D721Med (cell line): ENCODE results near the gene SORCS2.

Experiments
- DNase-seq: peaks from one replicate; pipeline ENCODE4 v3.0.0; 2011; ENCODE audit warnings: low spot score; ENCODE audit not compliant: insufficient read length
- FAIRE-seq: peaks from 2 replicates; lab custom pipeline; 2011; peaks lifted over from hg19 to GRCh38; lab: Jason Lieb, UNC
- TF ChIP-seq, protein P1 (sequence below): IDR thresholded peaks from 2 replicates; pipeline ENCODE4 v1.5.1; 2012; ENCODE audit warnings: mild to moderate bottlenecking, control low read depth; ENCODE audit not compliant: insufficient read depth; ENCODE audit errors: missing control alignments

SORCS2 gene

DNA sequence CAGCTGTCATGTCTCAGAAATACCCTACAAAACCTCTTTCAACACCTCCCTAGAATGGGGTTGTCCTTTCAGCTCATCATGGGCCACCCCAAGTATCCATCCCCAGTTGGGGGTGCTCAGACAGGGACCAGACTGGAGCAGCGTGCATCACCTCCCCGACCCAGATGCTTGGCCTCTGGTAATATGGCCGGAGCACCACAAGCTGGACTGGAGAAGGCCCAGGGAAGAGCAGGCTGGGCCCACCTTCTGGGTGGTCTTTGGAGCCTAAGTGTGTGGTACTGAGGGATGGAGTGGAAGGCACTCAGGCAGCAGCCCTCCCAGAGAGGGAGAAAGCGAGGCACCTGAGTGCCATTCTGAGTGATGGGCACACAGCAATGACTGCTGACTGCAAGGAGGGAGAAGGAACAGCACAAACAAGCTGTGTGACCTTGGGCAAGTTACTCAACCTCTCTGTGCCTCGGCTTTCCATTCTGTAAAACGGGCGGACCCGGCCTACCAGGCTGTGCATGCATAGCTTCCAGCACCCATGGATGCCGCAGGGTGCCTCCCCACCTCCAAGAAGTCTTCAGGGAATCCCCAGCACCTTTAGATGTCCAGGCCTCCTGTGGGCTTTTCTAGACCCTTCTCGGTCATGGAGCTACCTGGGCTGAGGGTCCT, 519.1 kb downstream of the SORCS2 start:
- TF ChIP-seq, protein P1, sequence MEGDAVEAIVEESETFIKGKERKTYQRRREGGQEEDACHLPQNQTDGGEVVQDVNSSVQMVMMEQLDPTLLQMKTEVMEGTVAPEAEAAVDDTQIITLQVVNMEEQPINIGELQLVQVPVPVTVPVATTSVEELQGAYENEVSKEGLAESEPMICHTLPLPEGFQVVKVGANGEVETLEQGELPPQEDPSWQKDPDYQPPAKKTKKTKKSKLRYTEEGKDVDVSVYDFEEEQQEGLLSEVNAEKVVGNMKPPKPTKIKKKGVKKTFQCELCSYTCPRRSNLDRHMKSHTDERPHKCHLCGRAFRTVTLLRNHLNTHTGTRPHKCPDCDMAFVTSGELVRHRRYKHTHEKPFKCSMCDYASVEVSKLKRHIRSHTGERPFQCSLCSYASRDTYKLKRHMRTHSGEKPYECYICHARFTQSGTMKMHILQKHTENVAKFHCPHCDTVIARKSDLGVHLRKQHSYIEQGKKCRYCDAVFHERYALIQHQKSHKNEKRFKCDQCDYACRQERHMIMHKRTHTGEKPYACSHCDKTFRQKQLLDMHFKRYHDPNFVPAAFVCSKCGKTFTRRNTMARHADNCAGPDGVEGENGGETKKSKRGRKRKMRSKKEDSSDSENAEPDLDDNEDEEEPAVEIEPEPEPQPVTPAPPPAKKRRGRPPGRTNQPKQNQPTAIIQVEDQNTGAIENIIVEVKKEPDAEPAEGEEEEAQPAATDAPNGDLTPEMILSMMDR, result no peak
- FAIRE-seq, result no peak
- DNase-seq, result no peak

DNA sequence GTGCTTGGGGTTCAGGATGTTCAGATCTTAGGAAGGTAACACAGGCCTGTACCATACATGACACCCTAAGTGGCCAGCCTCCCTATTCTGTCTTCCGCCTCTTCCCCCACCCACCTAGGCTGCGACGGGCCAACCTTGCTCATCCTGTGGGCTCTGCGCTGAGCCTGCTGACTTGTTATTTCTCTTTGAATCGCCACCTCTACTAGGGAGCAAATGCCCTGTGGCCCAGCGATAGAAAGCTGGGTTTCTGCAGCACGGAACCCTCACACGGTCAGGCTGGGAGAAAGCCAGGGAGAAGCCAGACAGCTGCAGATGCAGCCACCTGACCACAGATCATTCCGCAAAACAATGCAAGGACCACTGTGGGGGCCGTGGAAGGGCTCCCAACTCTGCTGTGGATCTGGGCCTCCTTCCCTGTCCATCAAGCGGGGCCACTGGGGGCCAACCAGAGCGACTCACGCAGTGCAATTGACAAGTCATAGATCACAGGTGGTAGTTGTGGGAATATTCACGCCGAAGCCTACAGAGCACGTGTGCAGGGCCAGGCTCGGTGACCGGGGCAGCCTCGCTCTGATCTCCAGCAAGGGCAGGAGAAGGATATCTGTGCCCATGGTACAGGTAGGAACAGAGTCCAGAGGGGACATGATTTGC, 519.8 kb downstream of the SORCS2 start:
- DNase-seq (no peak), FAIRE-seq (no peak)
- TF ChIP-seq, protein P1, result no peak

DNA sequence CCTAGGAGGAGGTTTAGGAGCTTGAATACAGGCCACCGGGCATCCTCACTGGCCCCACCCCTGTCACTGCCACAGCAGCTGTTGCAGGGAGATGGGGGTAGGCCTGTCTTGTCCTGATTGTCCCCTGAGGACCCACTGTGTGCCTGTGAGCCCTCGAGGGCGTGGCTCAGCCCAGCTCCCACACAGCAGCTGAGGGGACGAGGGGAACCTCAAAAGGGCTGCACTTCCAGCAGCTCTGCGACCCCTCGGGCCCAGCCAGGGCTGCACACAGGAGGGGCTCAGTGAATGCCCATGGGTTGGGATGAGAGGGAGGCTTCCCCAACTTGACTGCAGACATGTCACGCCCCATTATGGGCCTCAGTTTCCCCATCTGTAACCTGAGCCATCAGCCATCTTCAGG, 521.4 kb downstream of the SORCS2 start:
- TF ChIP-seq, protein P1, result no peak
- no peak for DNase-seq
- FAIRE-seq, result no peak

DNA sequence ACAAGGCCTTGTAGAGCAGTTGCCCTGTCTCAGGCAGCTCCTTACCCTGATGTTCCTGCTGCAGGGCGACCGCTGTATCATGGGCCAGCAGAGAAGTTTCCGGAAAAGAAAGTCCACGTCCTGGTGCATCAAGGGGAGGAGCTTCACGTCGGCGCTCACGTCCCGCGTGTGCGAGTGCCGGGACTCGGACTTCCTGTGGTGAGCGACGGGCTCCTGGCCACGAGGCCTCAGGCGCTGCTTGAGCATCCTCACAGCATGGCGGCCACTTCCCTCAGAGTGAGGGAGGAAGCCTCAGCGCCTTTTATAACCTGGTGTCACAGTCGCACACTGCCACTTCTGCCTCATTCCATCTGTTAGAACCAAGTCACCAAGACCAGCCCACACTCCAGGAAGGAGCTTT, 521.8 kb downstream of the SORCS2 start:
- FAIRE-seq (no peak), DNase-seq (no peak)
- TF ChIP-seq, protein P1, result no peak

DNA sequence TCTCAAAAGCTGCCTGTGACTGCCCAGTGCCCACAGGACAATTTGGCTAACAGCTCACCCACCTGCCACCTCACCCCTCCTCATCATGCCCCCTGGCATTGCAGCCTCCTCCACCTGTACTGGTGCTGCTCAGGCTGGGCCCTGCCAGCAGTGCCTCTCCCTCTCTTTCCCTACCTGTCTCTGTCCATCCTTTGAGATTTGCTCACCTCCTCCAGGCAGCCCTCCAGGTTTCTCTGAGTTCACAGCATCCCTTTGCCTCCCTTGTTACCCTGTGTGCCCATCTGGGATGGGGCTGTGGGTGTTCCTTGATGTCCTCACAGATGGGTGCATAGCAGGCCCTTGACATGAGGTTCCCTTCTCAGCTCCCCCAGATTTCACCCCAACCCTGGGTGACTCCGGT, 522.4 kb downstream of the SORCS2 start:
- DNase-seq (no peak), FAIRE-seq (no peak)
- TF ChIP-seq, protein P1, result no peak

DNA sequence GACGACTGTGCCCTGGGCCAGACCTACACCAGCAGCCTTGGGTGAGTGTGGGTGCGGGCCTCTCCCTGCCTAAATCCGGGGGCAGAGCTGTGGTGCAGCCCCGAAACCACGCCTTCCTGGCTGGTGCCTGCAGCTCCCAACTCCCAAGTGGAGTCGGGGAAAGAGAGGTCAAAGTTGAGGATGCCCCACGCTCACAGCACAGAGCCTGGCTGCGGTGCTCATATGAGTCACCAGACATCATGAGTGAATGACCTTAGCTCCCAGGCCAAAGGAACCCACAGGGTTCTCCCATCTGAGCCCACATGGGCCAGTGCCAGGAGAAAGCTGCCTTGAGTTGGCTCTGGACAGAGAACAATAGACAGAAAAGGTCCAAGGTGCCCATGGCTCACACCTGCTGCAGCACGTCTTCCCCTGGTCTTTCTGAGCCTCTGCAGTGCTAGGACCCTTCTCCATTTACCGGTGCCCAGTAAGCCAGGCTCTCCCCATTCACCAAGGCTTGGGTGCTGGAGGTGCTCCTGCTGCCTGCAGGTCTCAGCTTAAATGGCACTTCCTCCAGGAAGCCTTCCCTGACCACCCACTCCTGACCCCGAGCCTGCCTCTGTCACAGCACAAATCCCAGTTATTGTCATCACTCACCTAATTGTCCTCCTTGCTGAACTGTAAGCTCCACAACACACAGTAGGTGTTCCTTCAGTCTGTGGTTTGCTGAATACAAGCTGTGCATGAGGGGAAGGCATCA, 523.1 kb downstream of the SORCS2 start:
- FAIRE-seq (no peak), DNase-seq (no peak)
- TF ChIP-seq, protein P1, result no peak
